Measurements from ENCODE around the gene GUCY2C.

GRCh38 chr12:14689996-14690395, 6.4 kb downstream of the GUCY2C start:
- no peak for TF ChIP-seq SP1 (IDR thresholded peaks at IDR 0.05)
- no peak for TF ChIP-seq FOXA1 (IDR thresholded peaks at IDR 0.05)
- TF ChIP-seq SUZ12 (IDR thresholded peaks at IDR 0.05): no peak
- TF ChIP-seq FOXK2 (IDR thresholded peaks at IDR 0.05): no peak
- TF ChIP-seq ELF4 (IDR thresholded peaks at IDR 0.05): no peak
- TF ChIP-seq ZNF384 (IDR thresholded peaks at IDR 0.05): no peak
- no peak for TF ChIP-seq FOXM1 (IDR thresholded peaks at IDR 0.05; ENCODE audit: borderline replicate concordance)
- TF ChIP-seq NFRKB (IDR thresholded peaks at IDR 0.05): no peak

Measured in HEK293T (cell line).